CD1c-positive myeloid dendritic cell (primary cell): Measurements from ENCODE around the gene EFNA5.

Source experiments
- DNase-seq: peaks from one replicate; pipeline ENCODE4 v3.0.0-alpha.2; 2016; ENCODE audit errors: extremely low spot score

EFNA5 gene

DNA sequence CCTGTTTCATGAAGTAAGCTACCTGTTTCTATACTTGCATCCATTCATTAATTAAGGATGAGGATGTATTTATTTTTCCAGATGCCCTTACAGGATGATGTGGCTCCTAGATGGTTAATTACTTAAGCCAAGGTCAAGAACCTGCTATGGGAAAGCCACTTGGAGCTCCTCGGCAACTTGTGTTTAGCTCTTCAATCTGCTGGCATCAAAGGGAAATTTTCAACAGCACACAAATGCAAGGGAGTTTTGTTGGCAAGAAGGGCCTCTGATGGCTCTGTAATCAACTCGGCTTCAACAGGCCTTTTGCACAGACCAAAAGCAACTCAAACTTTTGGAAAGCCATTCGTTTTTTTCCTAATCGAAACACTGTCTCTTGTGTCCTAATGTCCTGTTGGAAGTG, 125.3 kb downstream of the EFNA5 start:
- DNase-seq = no peak

DNA sequence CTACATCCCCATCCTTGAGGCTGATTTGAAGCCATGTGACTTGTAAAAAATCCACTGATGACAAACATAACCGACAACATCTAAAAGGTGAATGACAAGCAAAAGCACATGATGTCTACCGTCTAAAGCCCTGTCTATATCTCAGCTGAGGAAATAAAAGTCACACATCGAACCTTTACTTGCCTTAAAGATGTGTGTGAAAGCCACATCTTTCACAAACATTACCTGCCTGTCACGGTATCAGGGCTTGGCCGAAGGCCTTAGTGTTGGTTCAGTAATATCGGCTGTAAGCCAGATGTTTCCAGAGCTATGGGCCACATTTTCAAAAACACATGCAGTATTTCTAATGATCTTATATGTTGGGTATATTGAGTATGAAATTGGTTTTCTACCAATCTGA, 125.8 kb downstream of the EFNA5 start:
- no peak for DNase-seq

DNA sequence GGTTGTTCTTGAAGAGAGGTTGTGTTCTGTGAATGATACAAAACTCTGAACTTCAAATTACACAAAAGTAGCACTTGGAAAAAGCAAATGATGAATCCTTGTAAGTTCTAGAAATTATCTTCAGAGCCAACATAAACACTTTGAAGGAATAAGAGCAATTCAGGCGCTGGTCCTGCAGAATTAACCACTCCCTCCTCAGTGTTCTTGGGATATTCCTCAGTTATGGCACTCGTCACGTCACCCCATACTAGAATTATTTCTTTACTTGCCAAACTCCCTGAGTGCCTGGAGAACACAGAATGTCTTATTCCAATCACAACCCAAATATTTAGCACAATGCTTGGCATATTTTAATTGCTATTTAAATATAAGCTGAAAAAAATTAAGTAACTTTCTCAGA, 126.3 kb downstream of the EFNA5 start:
- DNase-seq = no peak

GRCh38 chr5:107543868-107544267, 126.9 kb downstream of the EFNA5 start:
- no peak for DNase-seq

DNA sequence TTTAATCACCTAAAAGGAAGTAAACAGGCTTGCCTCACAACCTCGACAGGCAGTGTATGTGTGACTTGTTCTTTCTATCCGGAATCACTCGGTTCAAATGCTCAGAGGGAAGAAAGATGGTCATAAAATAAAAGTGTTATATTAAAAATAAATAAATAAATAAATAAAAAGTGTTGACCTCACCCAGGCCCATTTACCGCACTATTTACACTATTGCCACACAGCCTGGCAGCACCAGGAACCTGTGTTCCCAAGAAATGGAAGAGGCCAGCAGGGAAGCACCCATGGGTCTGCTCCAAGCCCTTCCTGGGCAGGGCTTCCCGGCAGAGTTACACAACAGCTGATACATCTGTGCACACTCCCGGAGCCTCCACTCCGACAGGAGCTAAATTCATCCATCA, 127.9 kb downstream of the EFNA5 start:
- no peak for DNase-seq

DNA sequence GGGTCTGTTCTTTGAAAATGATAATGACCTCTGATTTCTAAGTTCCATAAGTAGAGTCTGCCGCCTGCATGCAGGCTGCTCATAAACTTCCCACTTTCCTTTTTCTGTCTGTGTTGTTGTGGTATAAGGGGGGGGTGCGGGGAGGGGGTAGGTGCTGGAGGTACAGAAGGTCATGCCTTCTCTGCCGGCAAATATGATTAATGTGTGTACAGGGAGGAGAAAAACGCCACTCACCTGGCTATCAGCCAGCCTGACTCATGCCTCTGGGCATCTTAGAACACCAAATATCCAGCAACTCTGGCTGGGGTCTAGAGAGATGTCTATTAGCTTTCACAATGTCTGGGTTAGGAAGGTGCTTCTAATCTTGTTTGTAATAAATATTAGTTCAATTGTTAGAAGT, 128.3 kb downstream of the EFNA5 start:
- no peak for DNase-seq

DNA sequence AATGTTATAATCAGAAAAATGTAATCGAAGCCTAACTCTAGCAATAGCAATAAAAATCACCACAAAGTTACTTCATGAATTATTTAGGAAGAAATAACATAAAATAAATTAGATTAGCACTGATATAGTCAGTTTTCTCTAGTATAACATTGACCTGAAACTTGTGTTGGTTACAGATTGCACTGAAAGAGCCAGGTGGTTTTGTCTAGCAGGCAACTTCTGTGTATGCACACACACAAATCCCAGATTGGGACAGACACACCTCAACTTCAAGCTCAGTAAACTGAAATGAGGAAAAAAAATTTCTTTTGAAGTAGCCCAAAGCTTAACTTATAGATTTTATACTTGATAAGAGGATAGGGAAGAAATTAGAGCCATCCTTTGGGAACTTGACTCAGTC, 129.3 kb downstream of the EFNA5 start:
- no peak for DNase-seq

DNA sequence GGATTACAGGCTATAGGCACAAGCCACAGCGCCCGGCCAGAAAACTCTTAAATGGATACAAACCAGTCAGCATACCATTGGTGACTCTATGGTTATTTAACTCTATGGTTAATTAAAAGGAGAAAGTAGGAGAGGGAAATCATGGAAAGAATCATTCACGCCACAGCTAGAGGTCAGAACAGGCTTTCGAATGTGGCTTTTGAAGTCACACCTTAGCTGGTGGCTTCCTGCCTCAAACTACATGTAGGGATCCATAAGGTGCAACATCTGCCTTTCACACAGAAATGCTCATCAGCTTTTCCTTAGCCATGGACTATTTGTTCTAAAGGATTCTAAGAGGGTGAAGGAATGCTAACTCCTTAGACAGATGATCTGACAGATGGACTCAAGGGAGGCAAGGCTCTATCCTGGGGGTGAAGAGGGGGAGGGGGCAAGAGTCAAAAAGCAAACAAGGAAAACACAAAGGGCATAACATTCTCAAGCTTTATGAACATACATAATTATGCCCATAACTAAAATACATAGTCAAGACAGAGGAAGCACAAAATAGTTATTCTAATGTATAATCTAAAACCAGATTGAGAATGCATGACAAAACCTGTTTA, 130.9 kb downstream of the EFNA5 start:
- no peak for DNase-seq

DNA sequence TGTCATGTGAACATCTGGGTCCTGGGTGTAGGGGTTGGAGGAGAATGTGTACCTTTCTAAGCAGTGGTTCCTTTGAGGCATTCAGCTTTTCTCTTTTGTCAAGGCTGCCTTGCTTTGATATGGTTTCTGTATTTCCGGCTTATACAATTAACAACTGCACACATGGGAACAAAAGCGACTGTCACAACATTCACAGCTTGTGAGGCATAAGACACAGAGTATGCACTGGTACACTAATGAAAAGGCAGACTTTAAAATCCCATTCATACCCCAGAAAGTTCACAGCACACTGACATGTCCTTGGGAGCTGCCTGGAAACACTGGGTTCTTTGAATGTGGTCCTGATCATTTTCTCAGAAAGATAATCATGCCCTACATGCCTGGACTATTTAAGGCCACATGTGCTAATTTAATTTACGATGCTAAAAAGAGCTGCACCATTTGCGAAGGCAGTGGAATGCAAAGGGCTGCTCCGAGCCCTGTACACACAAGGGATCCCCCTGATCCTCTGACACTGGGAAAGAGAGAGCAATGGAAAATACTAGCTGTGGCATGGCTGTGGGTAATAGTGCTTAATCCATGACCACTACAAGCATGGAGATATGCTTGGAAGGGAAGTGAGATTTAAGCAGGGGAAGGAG, 131.8 kb downstream of the EFNA5 start:
- no peak for DNase-seq

GRCh38 chr5:107538331-107538730, 132.4 kb downstream of the EFNA5 start:
- no peak for DNase-seq

- no peak for DNase-seq
These were observed 134.9 kb downstream of the EFNA5 start for GRCh38 chr5:107535849-107536248.

- no peak for DNase-seq
These were observed 136.5 kb downstream of the EFNA5 start for GRCh38 chr5:107533910-107534876.

GRCh38 chr5:107532916-107533315, 137.8 kb downstream of the EFNA5 start:
- DNase-seq = no peak

DNA sequence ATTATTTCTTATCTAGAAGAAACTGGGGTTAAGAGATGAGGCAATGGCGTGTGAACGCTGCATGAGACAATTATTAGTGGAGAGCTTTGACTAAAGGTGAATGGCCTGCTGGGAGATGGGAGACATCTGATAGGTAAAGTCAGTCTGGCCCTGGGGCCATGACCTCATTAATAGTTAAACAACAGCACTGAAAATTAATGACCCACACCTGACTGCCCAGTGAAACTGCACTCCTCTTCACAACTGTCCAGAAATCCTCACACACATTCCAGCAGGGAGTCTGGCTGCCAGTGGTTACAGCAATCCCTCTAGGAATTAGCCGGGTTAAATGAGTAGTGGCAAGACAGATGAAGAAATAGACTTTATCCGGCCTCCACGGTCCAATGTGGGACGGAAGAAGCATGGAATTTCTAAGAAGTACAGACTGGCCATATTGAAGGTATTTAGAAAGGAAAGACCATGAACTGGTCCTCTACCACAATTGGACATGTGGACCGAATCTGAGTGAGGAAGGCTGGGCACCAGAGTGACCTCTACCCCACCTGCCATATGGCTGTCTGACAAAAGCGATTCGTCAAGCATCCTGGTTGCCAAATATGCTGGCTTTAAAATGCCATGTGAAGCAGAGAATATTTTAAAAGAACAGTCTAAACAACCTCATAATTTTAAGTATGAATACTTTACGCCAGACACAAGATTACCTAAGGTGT, 138.4 kb downstream of the EFNA5 start:
- DNase-seq = no peak

GRCh38 chr5:107531308-107531707, 139.4 kb downstream of the EFNA5 start:
- DNase-seq = no peak

DNA sequence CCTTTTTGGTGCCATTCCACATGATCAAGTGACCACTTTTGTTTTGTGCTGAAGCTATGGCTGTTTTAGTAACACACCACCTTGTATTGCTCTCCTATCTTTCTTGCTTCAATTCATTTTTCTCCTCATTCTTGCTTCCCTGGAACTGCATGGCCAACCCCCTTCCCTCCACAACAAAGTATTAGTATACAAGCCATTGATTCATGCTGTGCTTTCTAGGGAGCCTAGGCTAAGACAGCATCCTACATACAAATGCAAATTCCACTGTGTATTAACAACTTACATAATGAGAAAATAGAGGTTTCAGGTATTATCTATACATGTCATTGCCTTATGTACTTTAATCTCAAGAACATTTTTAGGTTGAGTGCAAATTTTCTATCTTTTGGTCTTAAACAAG, 141.1 kb downstream of the EFNA5 start:
- no peak for DNase-seq

DNA sequence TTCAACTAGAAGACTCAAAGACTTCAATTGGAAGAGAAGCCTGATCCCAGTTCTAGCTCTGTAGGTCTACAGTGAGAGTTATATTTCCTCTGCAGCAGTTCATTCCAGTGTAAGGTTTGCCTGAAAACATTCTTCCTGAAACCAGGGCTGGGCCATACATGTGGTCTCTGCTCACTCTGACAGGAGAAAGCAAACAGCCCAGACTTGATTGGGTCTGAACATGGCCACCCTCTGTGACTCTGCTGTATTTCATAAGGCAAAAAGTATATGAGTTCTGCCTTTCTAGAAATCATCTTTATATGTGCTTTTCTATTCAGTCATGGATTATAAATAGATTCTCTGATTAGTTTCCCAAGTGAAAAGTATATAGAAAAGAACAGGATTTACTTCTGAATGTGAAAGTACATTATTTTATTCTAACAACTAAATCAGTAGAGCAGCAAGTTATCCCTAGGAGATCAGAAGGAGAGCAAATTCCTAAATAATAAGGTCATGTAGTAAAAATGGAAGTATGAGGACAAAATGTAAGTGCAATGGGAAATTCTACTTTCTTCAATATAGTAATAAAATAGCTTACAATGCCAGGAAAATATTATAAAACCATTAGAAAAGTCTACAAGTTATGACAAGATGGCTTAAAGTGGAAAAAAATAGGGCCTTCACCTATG, 144.3 kb downstream of the EFNA5 start:
- no peak for DNase-seq

DNA sequence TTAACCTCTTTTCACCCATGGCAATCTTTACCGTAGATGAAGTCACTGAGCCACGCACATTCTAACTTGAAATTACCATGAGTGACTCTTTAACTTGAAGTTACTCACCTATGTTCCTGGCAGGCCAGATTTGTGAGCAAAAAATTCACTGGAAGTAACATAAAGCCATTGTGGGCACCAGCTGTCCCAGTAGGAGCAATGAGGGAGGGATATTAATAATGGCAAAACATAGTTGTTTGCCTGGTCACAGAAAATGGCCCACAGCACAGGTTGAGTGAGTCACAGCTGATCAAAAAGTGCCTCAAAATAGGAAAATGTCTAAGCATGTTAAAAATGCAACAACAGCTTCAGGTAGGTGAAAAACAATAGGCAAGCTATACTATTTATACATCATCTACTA, 146.6 kb downstream of the EFNA5 start:
- no peak for DNase-seq

DNA sequence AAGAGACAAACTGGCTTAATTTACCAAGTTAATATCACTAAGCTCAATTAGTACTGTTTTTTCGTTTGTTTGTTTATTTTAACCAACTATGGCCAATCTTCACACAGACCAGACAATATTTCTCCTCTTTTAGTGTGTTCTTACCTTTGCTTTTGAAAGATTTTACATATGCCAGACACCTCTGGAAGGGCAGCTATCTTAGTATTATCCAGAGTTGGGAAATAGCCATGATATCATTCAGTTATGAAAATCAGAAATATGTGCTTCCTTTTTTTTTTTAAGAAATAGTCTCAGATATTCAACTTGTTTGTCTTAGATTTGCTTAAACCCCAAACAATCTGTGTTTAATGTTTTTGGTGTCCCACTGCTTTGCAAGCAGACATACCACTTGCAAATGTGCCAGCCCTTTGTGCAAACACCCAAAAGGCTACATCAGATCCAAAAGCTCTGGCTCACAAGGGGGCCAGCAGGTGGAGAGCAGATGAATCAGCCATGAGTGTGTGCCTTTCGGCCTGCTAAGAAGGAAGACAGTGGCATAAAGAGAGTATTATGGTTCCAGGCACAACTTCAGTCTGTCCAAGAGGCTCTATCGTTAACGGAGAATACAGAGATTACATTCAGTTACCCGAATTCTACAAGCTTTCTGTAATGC, 147.6 kb downstream of the EFNA5 start:
- no peak for DNase-seq

GRCh38 chr5:107522456-107522855, 148.3 kb downstream of the EFNA5 start:
- no peak for DNase-seq

- no peak for DNase-seq
These were observed 150.8 kb downstream of the EFNA5 start for GRCh38 chr5:107519900-107520354.
